HG03025 (cell line): Measurements from ENCODE around the gene NKAPL.

Experiments
- ATAC-seq: cut with Tn5 transposase; IDR thresholded peaks from one replicate; pipeline ENCODE4 v1.9.1; 2021; ENCODE audit warnings: mild to moderate bottlenecking, moderate library complexity; ENCODE audit not compliant: unreplicated experiment, low FRiP score

Gene NKAPL

DNA sequence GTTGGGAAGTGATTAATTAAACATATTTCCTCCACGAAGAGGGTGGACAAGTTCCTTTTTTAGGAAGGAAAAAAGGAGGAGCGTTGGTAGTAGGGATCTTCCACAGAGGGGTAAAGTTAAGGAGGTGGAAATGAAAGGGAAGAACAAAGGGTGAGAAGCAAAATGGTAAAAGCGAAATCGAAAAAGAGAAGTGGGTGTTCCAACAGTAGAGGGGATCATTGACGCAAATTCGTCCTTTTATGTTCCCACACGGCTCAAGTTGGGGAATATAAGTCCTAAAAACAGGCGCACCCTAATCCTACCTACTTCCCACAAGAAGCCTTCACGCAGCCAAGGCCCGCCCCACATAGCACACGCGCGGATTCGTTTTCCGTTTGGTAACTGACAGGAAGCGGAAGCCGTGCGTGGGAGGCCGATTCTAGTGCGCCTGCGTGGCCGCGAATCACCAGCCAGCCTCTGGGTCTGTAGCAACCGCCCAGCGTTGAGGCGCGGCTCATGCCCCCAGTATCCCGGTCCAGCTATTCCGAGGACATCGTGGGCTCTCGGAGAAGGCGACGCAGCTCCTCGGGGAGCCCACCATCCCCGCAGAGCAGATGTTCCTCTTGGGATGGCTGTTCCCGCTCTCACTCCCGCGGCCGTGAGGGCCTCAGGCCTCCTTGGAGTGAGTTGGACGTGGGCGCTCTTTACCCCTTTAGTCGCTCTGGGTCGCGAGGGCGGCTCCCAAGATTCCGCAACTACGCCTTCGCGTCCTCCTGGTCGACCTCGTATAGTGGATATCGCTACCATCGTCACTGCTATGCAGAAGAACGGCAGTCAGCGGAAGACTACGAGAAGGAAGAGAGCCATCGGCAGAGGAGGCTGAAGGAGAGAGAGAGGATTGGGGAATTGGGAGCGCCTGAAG, at the start of gene NKAPL:
TSS of gene NKAPL (plus strand) at position 421 of the 901 bp plus-strand sequence. CDS start at position 496, 75 bp downstream.
- no peak for ATAC-seq

- no peak for ATAC-seq
Measured at GRCh38 chr6:28209753-28210535, 49.2 kb upstream of the NKAPL start.

- ATAC-seq = no peak
Measured at GRCh38 chr6:28211840-28212509, 47.1 kb upstream of the NKAPL start.

GRCh38 chr6:28212510-28213212, 46.4 kb upstream of the NKAPL start:
- ATAC-seq = no peak

GRCh38 chr6:28213213-28213523, 45.9 kb upstream of the NKAPL start:
- ATAC-seq = no peak

GRCh38 chr6:28215425-28215824, 43.7 kb upstream of the NKAPL start:
- no peak for ATAC-seq

GRCh38 chr6:28217890-28218289, 41.2 kb upstream of the NKAPL start:
- no peak for ATAC-seq

DNA sequence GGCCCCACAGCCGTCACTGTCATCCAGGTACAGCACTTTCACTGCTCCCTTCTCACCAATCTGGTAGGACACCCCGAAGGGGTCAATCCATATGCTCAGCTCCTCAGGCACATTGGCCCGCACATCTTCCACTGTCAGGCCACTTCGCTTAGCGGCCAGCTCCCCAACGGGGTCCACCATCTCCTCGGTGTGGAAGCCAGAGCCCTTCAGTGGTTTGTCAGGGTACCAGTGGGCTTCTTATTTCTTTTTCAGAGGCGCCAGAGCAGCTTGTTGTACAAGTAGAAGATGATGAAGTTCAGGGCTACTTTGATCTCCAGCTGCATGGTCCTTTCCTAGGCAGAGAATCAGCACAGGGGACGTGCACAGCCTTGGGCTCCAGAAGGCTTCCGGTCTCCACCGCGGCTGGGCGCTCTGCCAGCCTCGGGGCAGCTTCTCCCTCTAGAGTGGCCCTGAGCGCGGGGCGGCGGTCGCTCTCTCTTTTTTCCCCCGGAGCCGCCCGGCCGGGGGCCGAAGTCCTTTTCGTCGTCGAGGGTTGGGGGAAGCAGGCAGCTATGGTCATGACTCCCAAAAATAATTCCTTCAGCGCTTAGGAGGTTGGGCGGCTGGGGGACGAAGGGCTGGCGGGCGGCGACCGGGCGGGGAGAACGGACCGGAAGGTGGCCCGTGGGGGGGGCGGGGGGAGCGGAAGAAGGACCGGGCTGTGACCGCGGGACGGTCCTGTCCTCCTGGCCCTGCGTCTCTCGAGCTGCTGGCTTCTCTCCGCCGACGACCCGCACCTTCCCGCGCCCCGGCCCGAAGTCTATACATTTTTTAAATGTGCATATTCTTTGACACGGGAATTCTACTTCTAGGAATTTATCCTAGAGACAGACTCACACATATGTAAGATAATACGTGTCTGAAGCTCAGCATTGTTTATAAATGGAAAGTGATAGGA, 40.5 kb upstream of the NKAPL start:
- peak; percentile 83 for ATAC-seq

DNA sequence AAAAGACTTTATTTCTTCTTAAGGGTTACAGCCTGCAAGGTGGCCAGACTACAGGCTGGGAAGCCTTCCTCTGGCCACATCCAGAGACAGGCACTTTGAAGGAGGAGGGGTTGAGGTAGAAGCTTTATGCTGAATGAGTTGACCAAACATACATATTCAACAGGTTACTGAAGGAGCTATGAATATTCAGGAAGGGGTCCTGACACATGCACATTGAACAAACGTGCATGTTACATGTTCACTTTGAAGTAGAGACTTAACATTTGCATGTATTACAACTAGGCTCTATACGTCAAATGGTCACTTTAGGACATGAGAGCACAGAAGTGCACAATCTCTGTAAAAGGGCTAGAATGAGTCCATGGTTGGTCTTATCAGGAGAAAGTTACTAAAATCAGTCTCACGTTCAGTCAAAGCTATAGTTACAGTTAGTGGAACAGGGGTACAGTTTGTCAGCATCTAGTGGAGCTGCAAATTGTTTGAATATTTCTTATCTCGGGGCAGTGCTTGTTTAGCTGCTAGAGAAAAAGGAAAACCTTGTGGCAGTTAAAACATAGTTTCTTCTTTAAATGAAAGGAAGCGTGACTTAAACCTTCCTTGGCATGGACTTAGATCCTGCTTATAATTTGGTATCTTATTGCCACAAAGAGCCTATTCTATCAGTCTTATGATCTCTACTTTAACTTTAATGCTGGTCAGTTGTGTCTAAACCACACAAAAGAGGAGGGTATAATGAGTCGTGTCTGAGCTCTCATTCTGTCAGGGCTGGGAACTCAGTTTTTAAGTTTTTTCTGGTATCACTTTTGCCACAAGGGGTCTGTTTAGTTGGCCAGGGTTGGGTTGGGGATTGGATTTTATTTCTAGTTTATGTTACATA, 38.6 kb upstream of the NKAPL start:
- ATAC-seq = no peak

- no peak for ATAC-seq
Measured at GRCh38 chr6:28224131-28225055, 34.7 kb upstream of the NKAPL start.

DNA sequence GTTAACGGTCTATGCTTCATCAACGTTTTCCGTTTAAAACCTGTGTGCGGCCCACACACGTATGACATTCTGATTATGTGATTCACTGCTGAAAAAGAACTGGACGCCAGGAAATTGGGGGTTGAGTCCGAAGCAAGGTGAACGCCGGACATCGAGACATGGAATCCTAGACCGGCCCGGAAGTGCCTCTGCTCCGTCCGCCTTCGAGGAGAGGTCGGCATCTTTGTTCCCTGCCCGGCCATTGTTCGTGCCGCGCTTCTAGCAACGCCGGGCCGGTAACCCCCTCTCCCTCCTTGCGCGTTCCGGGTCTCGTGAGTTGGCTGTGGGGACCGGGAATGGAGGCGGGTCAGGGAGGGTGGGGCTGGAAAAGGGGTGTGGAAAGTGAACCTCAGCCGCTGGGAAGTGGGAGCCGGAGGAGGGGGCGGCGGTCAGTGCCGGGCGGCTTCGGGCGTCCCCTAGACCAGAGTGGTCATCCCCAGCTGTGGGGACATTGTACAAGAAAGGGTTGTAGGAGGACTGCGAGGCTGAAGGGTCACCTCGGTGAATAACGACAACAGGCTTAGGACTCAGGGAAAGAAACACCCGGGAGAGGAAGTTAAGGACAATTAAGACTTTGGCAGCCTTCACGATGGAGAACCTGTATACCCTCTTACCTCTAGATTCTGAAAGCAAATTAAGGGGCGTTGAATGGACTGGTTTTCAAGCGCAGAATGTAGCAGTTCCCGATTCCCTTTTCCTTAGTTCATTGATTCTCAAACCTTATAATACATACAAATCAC, 33.9 kb upstream of the NKAPL start, which contains the start of gene ZSCAN9:
TSS of gene ZSCAN9 (plus strand) at position 220 of the 779 bp plus-strand sequence. CDS start 1,810 bp downstream, outside the sequence.
- peak; percentile 95 for ATAC-seq

- no peak for ATAC-seq
Measured at GRCh38 chr6:28226460-28226859, 32.6 kb upstream of the NKAPL start.

GRCh38 chr6:28232785-28233184, 26.3 kb upstream of the NKAPL start:
- no peak for ATAC-seq

DNA sequence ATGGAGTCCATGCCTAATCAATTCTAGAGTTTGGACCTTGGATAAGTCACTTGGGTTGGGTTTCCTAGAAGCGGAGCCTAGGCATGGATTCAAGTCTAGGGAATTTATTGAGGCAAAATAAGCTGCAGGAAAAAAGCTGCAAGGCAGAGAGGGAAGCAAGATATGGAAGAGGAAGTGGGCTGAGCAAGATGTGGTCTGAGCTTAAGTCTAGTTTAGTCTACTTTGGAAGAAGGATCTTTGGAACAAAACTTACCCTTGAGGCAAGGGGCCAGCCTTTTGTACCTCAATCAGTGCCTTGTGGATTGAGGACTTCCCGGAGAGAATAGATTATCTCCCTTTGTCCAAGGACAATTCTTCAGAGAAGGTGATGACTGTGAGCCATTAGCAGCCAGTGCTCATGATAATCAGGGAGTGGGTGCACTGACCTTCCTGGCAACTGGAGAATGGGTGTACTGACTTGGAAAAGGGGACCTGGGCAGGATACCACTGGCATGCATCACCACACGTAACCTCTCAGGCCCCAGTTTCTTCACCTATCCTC, 23.1 kb upstream of the NKAPL start:
- no peak for ATAC-seq

- no peak for ATAC-seq
Measured at GRCh38 chr6:28239636-28240035, 19.5 kb upstream of the NKAPL start.

GRCh38 chr6:28240471-28240870, 18.6 kb upstream of the NKAPL start:
- no peak for ATAC-seq
